Right kidney (tissue), 9 donors: Measurements from ENCODE around the gene HYCC1.
A peak's percentile ranks its signal among the peaks of the same experiment; 100 is the strongest.
"Not testable (repeated sequence)": the region's sequence is repeated elsewhere in the genome, so short reads cannot be mapped to it uniquely, and the experiment has no call there.

Source experiments
- DNase-seq: peaks from one replicate; pipeline ENCODE4 v3.0.0-alpha.2; 2016
- long read RNA-seq, 8 donors: transcript quantifications; one replicate each; lab custom pipeline, GENCODE V29; 2026

Gene HYCC1
- long read RNA-seq, donor 1, full-length matches to known transcripts: 9 of 9 reads
- long read RNA-seq, donor 1, partial matches to known transcripts: 0 of 9 reads
- long read RNA-seq, donor 1, other reads (novel, unspliced or antisense): 0 of 9 reads
- long read RNA-seq, donor 2, partial matches to known transcripts: 0 of 4 reads
- long read RNA-seq, donor 2, other reads (novel, unspliced or antisense): 0 of 4 reads
- long read RNA-seq, donor 3, partial matches to known transcripts: 0 of 2 reads
- long read RNA-seq, donor 3, other reads (novel, unspliced or antisense): 0 of 2 reads
- long read RNA-seq, donor 4, transcript FAM126A-201 (4 exons, 616 nt): major isoform, 5 of 6 reads
- long read RNA-seq, donor 4, partial matches to known transcripts: 0 of 6 reads
- long read RNA-seq, donor 4, other reads (novel, unspliced or antisense): 0 of 6 reads
- long read RNA-seq, donor 5, full-length matches to known transcripts: 4 of 4 reads
- long read RNA-seq, donor 5, partial matches to known transcripts: 0 of 4 reads
- long read RNA-seq, donor 5, other reads (novel, unspliced or antisense): 0 of 4 reads
- long read RNA-seq, donor 6, partial matches to known transcripts: 0 of 4 reads
- long read RNA-seq, donor 6, other reads (novel, unspliced or antisense): 0 of 4 reads
- long read RNA-seq, donor 7, transcript FAM126A-201 (4 exons, 616 nt): major isoform, 7 of 10 reads
- long read RNA-seq, donor 7, partial matches to known transcripts: 0 of 10 reads
- long read RNA-seq, donor 7, other reads (novel, unspliced or antisense): 0 of 10 reads
- long read RNA-seq, donor 8, full-length matches to known transcripts: 6 of 6 reads
- long read RNA-seq, donor 8, partial matches to known transcripts: 0 of 6 reads
- long read RNA-seq, donor 8, other reads (novel, unspliced or antisense): 0 of 6 reads

- DNase-seq: peak; percentile 99
Observed at GRCh38 chr7:23013715-23014649, at the start of gene HYCC1. Gene HYCC1 (minus strand): TSS chr7:23014130. CDS start chr7:22991111, 23,019 bp downstream.

GRCh38 chr7:23062452-23062851 is 48.5 kb upstream of the HYCC1 start:
- no peak for DNase-seq

GRCh38 chr7:23061327-23061726 is 47.4 kb upstream of the HYCC1 start:
- DNase-seq: no peak

- no peak for DNase-seq
Observed at GRCh38 chr7:23058408-23059096, 44.6 kb upstream of the HYCC1 start.

GRCh38 chr7:23055582-23056178 is 41.8 kb upstream of the HYCC1 start:
- no peak for DNase-seq

GRCh38 chr7:23051124-23051485 is 37.2 kb upstream of the HYCC1 start:
- DNase-seq: not testable (repeated sequence)

- DNase-seq: not testable (repeated sequence)
Observed at GRCh38 chr7:23046336-23046735, 32.4 kb upstream of the HYCC1 start.

GRCh38 chr7:23045086-23045485 is 31.2 kb upstream of the HYCC1 start:
- DNase-seq: not testable (repeated sequence)

GRCh38 chr7:23044581-23044980 is 30.7 kb upstream of the HYCC1 start:
- no peak for DNase-seq

- no peak for DNase-seq
Observed at GRCh38 chr7:23043441-23043840, 29.5 kb upstream of the HYCC1 start.

GRCh38 chr7:23039674-23040073 is 25.7 kb upstream of the HYCC1 start:
- DNase-seq: not testable (repeated sequence)

GRCh38 chr7:23035542-23036371 is 21.8 kb upstream of the HYCC1 start:
- DNase-seq: not testable (repeated sequence)

GRCh38 chr7:23027261-23027660 is 13.3 kb upstream of the HYCC1 start:
- DNase-seq: no peak

- DNase-seq: no peak
Observed at GRCh38 chr7:23026164-23026563, 12.2 kb upstream of the HYCC1 start.

- no peak for DNase-seq
Observed at GRCh38 chr7:23024454-23024853, 10.5 kb upstream of the HYCC1 start.

- DNase-seq: no peak
Observed at GRCh38 chr7:23022851-23023250, 8.9 kb upstream of the HYCC1 start.

- peak; percentile 16 for DNase-seq
Observed at GRCh38 chr7:23022258-23022769, 8.4 kb upstream of the HYCC1 start.

- no peak for DNase-seq
Observed at GRCh38 chr7:23021596-23021995, 7.7 kb upstream of the HYCC1 start.

- no peak for DNase-seq
Observed at GRCh38 chr7:23020742-23021401, 6.9 kb upstream of the HYCC1 start.
